Gastrocnemius medialis (tissue), 4 donors: ENCODE measurements around the gene PTCH2.

Experiments
- CTCF ChIP-seq, 5 experiments: fragments of 450-650 bp in 3 of 5; fragments of 200-600 bp in 2 of 5; sonication (generic) in 2 of 5; IDR thresholded peaks in 4 of 5; conservative IDR thresholded peaks in 1 of 5; 1 replicate in 4 of 5; 2 replicates in 1 of 5; pipeline ENCODE4 v1.5.1; 2016 to 2019; ENCODE audit warnings: antibody characterized with exemption in 5 of 5, mild to moderate bottlenecking in 3 of 5, moderate library complexity in 3 of 5
- POLR2A ChIP-seq, 2 donors: fragments of 450-650 bp; IDR thresholded peaks; one replicate each; pipeline ENCODE4 v1.6.1; 2017; ENCODE audit warnings: antibody characterized with exemption in 2 of 2, mild to moderate bottlenecking in 2 of 2, moderate library complexity in 2 of 2

- TF ChIP-seq POLR2A (IDR thresholded peaks at IDR 0.05), result no peak
- TF ChIP-seq CTCF (IDR thresholded peaks at IDR 0.05 in 4 of 5, conservative IDR thresholded peaks at IDR 0.05 in 1 of 5), result no peak
These were observed 44.3 kb downstream of the PTCH2 start for GRCh38 chr1:44798481-44799365.
